Subcutaneous abdominal adipose tissue (tissue), 5 donors: ENCODE data around the gene BICD2.

Experiments used
- H3K27ac ChIP-seq: one replicate; pipeline ENCODE4 v1.7.0; 2013; ENCODE audit warnings: low read depth, mild to moderate bottlenecking, inconsistent platforms, low read length, moderate library complexity
- H3K27me3 ChIP-seq, 5 donors: one replicate each; pipeline ENCODE4 v1.7.0; 2013; ENCODE audit warnings: low read length in 5 of 5, inconsistent platforms in 1 of 5; ENCODE audit not compliant: control insufficient read depth in 5 of 5, insufficient read depth in 4 of 5
- H3K36me3 ChIP-seq, 5 donors: one replicate each; pipeline ENCODE4 v1.7.0; 2013; ENCODE audit warnings: low read length in 5 of 5; ENCODE audit not compliant: control insufficient read depth in 5 of 5, insufficient read depth in 5 of 5
- H3K4me1 ChIP-seq, 5 donors: one replicate each; pipeline ENCODE4 v1.7.0; 2013; ENCODE audit warnings: low read length in 5 of 5, mild to moderate bottlenecking in 3 of 5, moderate library complexity in 1 of 5; ENCODE audit not compliant: control insufficient read depth in 5 of 5, insufficient read depth in 5 of 5
- H3K4me3 ChIP-seq, 5 donors: one replicate each; pipeline ENCODE4 v1.7.0; 2013; ENCODE audit warnings: low read length in 5 of 5, low read depth in 1 of 5
- H3K9ac ChIP-seq, 5 donors: one replicate each; pipeline ENCODE4 v1.7.0; 2013; ENCODE audit warnings: low read length in 5 of 5, mild to moderate bottlenecking in 4 of 5, moderate library complexity in 3 of 5
- H3K9me3 ChIP-seq, 5 donors: one replicate each; pipeline ENCODE4 v1.7.0; 2013; ENCODE audit warnings: low read length in 5 of 5; ENCODE audit not compliant: control insufficient read depth in 5 of 5
- donor health status: healthy.
- donor health status: healthy.
- donor health status: healthy.
- donor health status: healthy.
- donor health status: healthy.

The BICD2 gene

DNA sequence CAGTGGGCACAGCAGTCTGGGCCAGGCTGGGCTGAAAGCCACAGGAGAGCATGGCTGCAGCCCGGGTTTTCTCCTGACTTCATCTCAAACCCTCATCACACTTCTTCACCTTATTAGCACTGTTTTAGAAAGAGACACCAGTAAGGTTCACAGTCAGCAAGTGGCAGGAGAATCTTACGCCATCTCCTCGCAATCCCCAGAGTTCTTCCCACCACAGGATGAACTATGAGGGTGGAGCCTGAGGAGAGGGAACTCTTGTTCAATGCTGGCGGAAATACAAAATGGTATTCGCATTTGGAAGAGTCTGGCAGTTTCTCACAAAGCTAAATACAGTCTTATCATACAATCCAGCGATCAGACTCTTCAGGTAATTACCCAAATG, 14.7 kb downstream of the BICD2 start:
- Histone ChIP-seq H3K9ac (peak overlapping the region in 1 of 5 donors; percentile 19), H3K4me1 (peaks cover 8 to 56% (median 43%) of the 10 kb centered on the region in 5 donors), H3K36me3 (no peaks in the 10 kb centered on the region), H3K4me3 (no peak overlapping the region), H3K27me3 (no peaks in the 10 kb centered on the region), H3K27ac (no peak overlapping the region), H3K9me3 (no peaks in the 10 kb centered on the region)

DNA sequence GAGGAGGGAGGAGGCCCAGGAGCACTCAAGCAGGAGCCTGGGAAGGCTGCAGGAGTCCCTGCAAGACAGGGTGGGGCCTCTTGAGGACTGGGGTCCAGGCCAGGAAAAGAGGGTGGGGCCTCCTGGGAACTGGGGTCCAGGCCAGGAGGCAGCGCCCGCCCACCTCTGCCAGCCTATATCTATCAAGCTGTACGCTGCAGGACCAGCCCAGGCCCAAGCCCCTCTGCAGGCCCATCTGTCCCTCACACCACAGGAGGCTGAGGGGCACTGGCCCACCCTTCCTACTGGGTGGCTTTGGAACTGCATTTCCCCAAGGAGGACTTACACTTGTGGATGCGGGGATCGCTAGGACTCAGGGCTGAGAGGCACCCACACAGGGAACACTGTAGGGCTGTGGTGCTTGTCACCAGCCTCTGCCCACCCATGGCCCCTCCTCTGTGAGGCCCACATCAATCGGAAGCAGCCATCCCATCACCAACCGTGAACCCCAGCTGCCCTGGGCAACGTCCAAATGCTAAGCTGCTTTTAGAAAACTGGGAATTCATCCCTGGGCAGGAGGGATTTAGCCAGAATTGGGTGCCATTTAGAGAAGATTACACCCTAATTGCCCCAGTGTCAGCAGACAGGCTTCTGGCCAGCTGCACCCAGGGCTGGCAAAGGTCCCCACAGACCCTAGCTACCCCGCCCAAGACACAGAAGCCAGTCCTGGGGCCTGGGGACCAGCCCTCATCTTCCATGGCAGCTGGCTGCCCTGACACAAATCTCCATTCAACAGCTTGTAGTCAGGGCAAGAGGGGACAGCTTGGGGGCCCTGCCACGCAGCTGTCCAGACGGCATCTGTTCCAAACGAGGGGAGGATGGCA, 15.3 kb downstream of the BICD2 start:
- no peak overlapping the region for H3K27ac ChIP-seq
- H3K9me3 ChIP-seq = no peaks in the 10 kb centered on the region
- H3K27me3 ChIP-seq = no peaks in the 10 kb centered on the region
- H3K9ac ChIP-seq = peak overlapping the region in 2 of 5 donors; percentile 19 to 48
- H3K4me3 ChIP-seq = no peak overlapping the region
- H3K4me1 ChIP-seq = peaks cover 8 to 56% (median 43%) of the 10 kb centered on the region in 5 donors
- no peaks in the 10 kb centered on the region for H3K36me3 ChIP-seq

DNA sequence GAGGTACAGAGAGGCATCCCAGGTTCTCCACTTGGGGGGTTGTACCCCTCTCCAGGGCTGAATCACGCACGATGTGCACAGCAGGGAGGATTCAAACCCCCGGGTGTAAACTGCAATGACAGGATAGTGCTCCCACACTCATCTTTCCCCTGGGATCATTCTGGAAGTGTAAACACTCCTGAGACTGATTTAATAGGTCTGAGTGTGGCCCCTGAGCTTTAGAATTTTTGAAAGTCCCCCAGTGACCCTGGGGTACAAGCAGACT, 16.5 kb downstream of the BICD2 start:
- Histone ChIP-seq H3K4me3 (no peak overlapping the region), H3K4me1 (peaks cover 8 to 56% (median 49%) of the 10 kb centered on the region in 5 donors), H3K36me3 (no peaks in the 10 kb centered on the region), H3K9me3 (no peaks in the 10 kb centered on the region), H3K9ac (no peak overlapping the region), H3K27ac (no peak overlapping the region), H3K27me3 (no peaks in the 10 kb centered on the region)

- H3K4me1 ChIP-seq = peaks cover 8 to 54% (median 47%) of the 10 kb centered on the region in 5 donors
- no peak overlapping the region for H3K9ac ChIP-seq
- no peaks in the 10 kb centered on the region for H3K27me3 ChIP-seq
- H3K27ac ChIP-seq = no peak overlapping the region
- no peak overlapping the region for H3K4me3 ChIP-seq
- H3K9me3 ChIP-seq = no peaks in the 10 kb centered on the region
- H3K36me3 ChIP-seq = no peaks in the 10 kb centered on the region
Measured at GRCh38 chr9:92747459-92748232, 17.0 kb downstream of the BICD2 start.

GRCh38 chr9:92746567-92747458, 17.8 kb downstream of the BICD2 start:
- no peak overlapping the region for H3K27ac ChIP-seq
- H3K27me3 ChIP-seq = no peaks in the 10 kb centered on the region
- H3K4me1 ChIP-seq = peaks cover 8 to 50% (median 45%) of the 10 kb centered on the region in 5 donors
- no peak overlapping the region for H3K9ac ChIP-seq
- H3K4me3 ChIP-seq = no peak overlapping the region
- H3K9me3 ChIP-seq = no peaks in the 10 kb centered on the region
- no peaks in the 10 kb centered on the region for H3K36me3 ChIP-seq

GRCh38 chr9:92745881-92746280, 18.8 kb downstream of the BICD2 start:
- no peaks in the 10 kb centered on the region for H3K27me3 ChIP-seq
- no peak overlapping the region for H3K9ac ChIP-seq
- no peaks in the 10 kb centered on the region for H3K36me3 ChIP-seq
- H3K4me1 ChIP-seq = peaks cover 8 to 55% (median 48%) of the 10 kb centered on the region in 5 donors
- H3K4me3 ChIP-seq = no peak overlapping the region
- no peaks in the 10 kb centered on the region for H3K9me3 ChIP-seq
- no peak overlapping the region for H3K27ac ChIP-seq

- Histone ChIP-seq H3K9ac (no peak overlapping the region), H3K36me3 (no peaks in the 10 kb centered on the region), H3K4me3 (no peak overlapping the region), H3K9me3 (no peaks in the 10 kb centered on the region), H3K27ac (no peak overlapping the region), H3K4me1 (peaks cover 11 to 58% (median 53%) of the 10 kb centered on the region in 5 donors), H3K27me3 (no peaks in the 10 kb centered on the region)
Measured at GRCh38 chr9:92745331-92745730, 19.3 kb downstream of the BICD2 start.

- Histone ChIP-seq H3K9me3 (no peaks in the 10 kb centered on the region), H3K4me1 (peaks cover 8 to 57% (median 50%) of the 10 kb centered on the region in 5 donors), H3K27me3 (no peaks in the 10 kb centered on the region), H3K4me3 (peak overlapping the region in 4 of 5 donors; percentile 0 to 62 (median 30)), H3K27ac (no peak overlapping the region), H3K36me3 (no peaks in the 10 kb centered on the region), H3K9ac (peak overlapping the region in 2 of 5 donors; percentile 41 to 57)
Measured at GRCh38 chr9:92740969-92741368, 23.7 kb downstream of the BICD2 start.

DNA sequence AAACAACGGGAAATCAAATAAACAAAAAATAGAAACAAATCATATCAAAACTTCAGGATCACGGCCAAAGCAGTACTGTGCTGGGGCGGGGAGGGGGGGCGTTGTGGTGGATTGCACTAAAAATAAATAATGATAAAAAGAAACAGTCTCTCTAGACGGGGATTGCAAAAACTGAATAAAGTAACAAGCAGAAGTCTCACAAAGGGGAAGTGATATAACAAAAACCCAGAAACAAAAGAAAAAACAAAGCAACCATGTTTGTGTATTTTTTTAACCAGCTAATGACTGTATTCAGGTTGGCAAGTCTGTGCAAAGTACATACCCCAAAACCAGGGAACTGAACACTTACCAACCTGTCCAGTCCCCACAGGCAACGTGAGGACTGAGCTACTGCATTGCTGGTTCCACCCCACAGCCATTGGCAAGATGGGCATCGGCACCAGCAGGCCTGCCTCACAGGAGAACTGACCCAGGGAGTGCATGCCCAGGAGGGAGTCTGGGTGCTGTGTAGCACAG, 24.1 kb downstream of the BICD2 start:
- no peaks in the 10 kb centered on the region for H3K27me3 ChIP-seq
- peak overlapping the region in 2 of 5 donors; percentile 41 to 57 for H3K9ac ChIP-seq
- peak overlapping the region; percentile 34 for H3K27ac ChIP-seq
- H3K36me3 ChIP-seq = no peaks in the 10 kb centered on the region
- H3K9me3 ChIP-seq = no peaks in the 10 kb centered on the region
- H3K4me3 ChIP-seq = peak overlapping the region; percentile 0 to 62 (median 36)
- H3K4me1 ChIP-seq = peaks cover 8 to 61% (median 55%) of the 10 kb centered on the region in 5 donors
